ENCODE results near the gene CCDC61. TPM values are rescaled to one million over a fixed set of nuclear protein-coding genes. Genes with fewer than 3 reads are reported as not detected.

CCDC61 gene
- total and polyA plus RNA-seq, 8 donors = 4.9 to 19.9 (median 9.0) TPM

- 77 to 80% methylated on average over 3 of the region's 3 CpGs for WGBS, 2 donors
- ATAC-seq (no peak), FAIRE-seq (no peak), DNase-seq (no peak)
- H3K4me3 ChIP-seq = no peak overlapping the region
- no peak overlapping the region for H3K27ac ChIP-seq
- no peaks in the 10 kb centered on the region for H3K27me3 ChIP-seq
- no peaks in the 10 kb centered on the region for H3K4me1 ChIP-seq
- H3K9me3 ChIP-seq = no peaks in the 10 kb centered on the region
- no peak for TF ChIP-seq CTCF (IDR thresholded peaks at IDR 0.05)
- H3K36me3 ChIP-seq = no peaks in the 10 kb centered on the region
- intact Hi-C loops (cut with DNase I) = no loop called here
Observed at GRCh38 chr19:46058778-46059177, 63.5 kb downstream of the CCDC61 start.

GRCh38 chr19:46060012-46060411, 64.7 kb downstream of the CCDC61 start:
- WGBS, 2 donors = 62 to 82% methylated on average over 2 of the region's 2 CpGs
- H3K36me3 ChIP-seq = no peaks in the 10 kb centered on the region
- H3K27ac ChIP-seq = no peak overlapping the region
- H3K9me3 ChIP-seq = no peaks in the 10 kb centered on the region
- FAIRE-seq = no peak
- no peak overlapping the region for H3K4me3 ChIP-seq
- no peak for DNase-seq
- no peak for TF ChIP-seq CTCF (IDR thresholded peaks at IDR 0.05)
- no peaks in the 10 kb centered on the region for H3K27me3 ChIP-seq
- ATAC-seq = no peak
- no peaks in the 10 kb centered on the region for H3K4me1 ChIP-seq
- intact Hi-C loops (cut with DNase I) = no loop called here

GRCh38 chr19:46063201-46063600, 67.9 kb downstream of the CCDC61 start:
- Histone ChIP-seq H3K27ac (no peak overlapping the region), H3K4me1 (no peaks in the 10 kb centered on the region), H3K27me3 (no peaks in the 10 kb centered on the region), H3K4me3 (no peak overlapping the region), H3K36me3 (no peaks in the 10 kb centered on the region), H3K9me3 (no peaks in the 10 kb centered on the region)
- intact Hi-C loops (cut with DNase I) = no loop called here
- TF ChIP-seq CTCF (IDR thresholded peaks at IDR 0.05) = no peak
- 58 to 80% methylated on average over 3 of the region's 3 CpGs for WGBS, 2 donors
- FAIRE-seq (no peak), DNase-seq (no peak), ATAC-seq (no peak)

- H3K4me3 ChIP-seq = no peak overlapping the region
- no peaks in the 10 kb centered on the region for H3K4me1 ChIP-seq
- ATAC-seq = no peak
- H3K9me3 ChIP-seq = no peaks in the 10 kb centered on the region
- no peaks in the 10 kb centered on the region for H3K27me3 ChIP-seq
- no peaks in the 10 kb centered on the region for H3K36me3 ChIP-seq
- no peak overlapping the region for H3K27ac ChIP-seq
- no peak for DNase-seq
- TF ChIP-seq CTCF (IDR thresholded peaks at IDR 0.05) = no peak
- no peak for FAIRE-seq
- intact Hi-C loops (cut with DNase I) = no loop called here
- WGBS, 2 donors = 57 to 69% methylated on average over 7 of the region's 7 CpGs
Observed at GRCh38 chr19:46065486-46066071, 70.3 kb downstream of the CCDC61 start.

- ATAC-seq (no peak), DNase-seq (no peak), FAIRE-seq (no peak)
- no peak for TF ChIP-seq CTCF (IDR thresholded peaks at IDR 0.05)
- intact Hi-C loops (cut with DNase I) = no loop called here
- H3K4me1 ChIP-seq = no peaks in the 10 kb centered on the region
- no peak overlapping the region for H3K27ac ChIP-seq
- WGBS, 2 donors = 49 to 79% methylated on average over 1 of the region's 1 CpG
- H3K4me3 ChIP-seq = no peak overlapping the region
- no peaks in the 10 kb centered on the region for H3K27me3 ChIP-seq
- H3K9me3 ChIP-seq = no peaks in the 10 kb centered on the region
- H3K36me3 ChIP-seq = no peaks in the 10 kb centered on the region
Observed at GRCh38 chr19:46066471-46066870, 71.2 kb downstream of the CCDC61 start.

Data from pancreas (tissue), 10 donors.